Right forelimb (tissue), 1 donor: ENCODE results near the gene PARD3.

ENCODE experiments used
- DNase-seq: peaks from one replicate; pipeline ENCODE4 v3.0.0-alpha.2; 2018

The PARD3 gene

GRCh38 chr10:34323192-34323591 is 491.9 kb downstream of the PARD3 start:
- DNase-seq, result no peak

- DNase-seq, result no peak
Observed at GRCh38 chr10:34320265-34320664, 494.8 kb downstream of the PARD3 start.

DNA sequence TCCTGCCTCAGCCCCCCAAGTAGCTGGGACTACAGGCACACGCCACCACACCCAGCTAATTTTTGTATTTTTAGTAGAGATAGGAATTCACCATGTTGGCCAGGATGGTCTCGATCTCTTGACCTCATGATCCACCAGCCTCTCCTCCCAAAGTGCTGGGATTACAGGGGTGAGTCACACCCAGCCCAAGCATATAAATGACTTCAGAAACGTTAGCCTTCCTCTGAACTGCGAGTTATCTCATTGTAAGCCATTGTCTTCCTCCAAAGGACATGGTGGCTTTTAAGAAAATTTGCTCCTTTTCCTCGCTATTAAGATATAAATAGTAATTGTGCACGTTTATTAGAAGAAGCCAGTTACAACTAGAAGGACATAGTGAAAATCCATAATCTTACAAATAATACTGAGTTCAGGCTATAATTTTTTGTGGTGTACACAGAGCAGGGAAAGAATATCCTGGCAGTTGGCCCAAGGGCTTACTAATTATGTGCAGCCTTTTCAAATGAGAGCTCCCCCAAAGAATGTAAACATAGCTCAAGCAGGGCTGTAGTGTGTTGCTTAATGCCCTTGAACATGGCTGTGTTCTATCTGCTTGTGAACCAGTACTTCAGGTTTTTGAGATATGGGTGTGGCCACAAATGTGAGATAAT is 495.8 kb downstream of the PARD3 start:
- no peak for DNase-seq

GRCh38 chr10:34316154-34316553 is 498.9 kb downstream of the PARD3 start:
- no peak for DNase-seq

DNA sequence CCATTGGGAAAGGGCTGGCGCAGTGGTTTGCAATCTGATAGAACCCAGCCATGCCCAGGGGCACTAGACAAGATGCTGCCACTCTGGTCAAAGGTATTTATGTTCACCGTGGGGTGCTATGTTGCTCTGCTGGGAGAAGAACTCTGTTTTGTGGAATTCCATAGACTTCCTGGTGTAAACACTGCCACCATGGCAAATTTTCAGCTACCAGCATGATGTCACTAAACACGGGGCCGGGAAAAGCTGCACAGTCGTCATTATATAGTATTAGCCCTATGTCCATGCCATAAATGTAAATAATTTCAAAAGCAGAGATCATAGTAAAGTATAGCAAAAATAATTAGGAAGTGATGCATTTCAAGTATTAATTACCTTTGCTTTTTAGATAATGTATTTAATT is 500.6 kb downstream of the PARD3 start:
- no peak for DNase-seq

DNA sequence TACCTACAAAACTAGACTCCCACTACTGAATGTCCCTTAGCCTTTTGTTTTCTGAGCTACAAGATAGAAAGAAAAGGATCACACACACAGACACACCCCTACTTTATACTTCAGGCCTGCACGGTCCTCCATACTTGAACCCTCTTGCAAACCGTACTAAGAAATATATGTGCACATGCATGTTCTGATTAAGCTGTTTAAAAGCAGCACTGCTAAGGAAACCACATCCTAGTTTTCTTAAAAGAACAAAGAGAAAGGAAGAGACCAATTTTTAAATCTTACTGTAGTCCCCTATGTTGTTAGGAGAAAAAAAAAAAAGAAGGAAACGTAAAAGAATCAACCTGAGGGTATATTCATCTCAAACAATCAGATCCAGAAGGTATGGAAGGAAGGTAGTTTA is 501.2 kb downstream of the PARD3 start:
- DNase-seq, result no peak

DNA sequence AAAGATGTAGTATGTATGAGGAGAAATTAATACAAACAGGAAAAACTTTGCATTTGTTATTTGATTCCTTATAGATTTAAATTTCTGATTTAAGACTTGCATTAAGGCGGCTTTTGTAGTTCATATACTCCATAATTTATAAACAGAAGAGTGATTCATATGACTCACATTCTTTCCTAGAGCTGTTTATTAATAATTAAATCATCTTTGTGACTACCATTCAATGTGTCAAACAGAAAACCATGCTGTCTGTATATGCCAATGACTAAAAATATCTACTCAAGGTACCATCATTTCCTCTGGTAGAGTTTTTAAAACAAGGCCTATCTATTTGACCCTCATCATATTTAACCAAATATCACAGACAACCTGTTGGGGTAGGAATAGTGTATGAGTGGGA is 501.7 kb downstream of the PARD3 start:
- no peak for DNase-seq

- DNase-seq, result no peak
Observed at GRCh38 chr10:34311679-34312078, 503.4 kb downstream of the PARD3 start.

DNA sequence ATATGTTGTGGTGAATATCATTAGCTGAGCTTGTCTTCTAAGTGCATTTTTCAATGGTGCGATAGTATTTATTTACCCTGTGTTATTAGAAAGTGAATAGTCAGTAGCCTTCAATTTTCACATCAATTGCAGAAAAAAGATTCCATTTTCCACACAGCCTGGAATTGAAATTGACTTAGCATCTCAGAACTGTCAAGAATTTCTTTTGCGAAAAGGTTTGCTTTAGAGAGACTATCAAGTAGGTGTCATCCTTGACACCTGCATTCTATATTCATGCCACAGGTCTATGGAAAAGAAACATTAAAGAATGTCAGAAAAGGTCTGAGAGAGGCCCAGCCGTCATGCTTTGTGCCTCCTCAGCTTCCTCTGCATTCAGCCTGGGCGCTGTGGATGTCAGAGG is 504.9 kb downstream of the PARD3 start:
- no peak for DNase-seq

- DNase-seq, result no peak
Observed at GRCh38 chr10:34305189-34305588, 509.9 kb downstream of the PARD3 start.

DNA sequence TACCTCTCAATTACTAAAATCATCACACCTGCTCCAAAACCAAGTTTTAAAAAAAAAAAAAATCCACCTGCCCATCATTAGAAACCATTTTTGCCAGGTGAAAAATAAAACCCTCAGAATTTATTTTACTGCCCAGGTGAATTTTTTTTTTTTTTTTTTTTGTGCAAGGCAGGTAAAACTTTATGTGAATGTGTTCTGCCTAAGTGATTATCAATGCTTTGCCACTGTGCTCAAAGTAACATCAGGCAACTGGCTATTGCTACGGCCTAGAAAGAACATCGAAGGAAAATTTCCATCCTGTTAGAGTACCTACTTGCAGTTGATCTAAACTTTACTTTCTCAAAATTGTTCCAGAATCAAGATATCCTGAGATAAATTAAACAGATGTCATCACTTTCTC is 512.1 kb downstream of the PARD3 start:
- DNase-seq, result no peak

GRCh38 chr10:34299105-34299611 is 515.9 kb downstream of the PARD3 start:
- DNase-seq, result no peak

GRCh38 chr10:34298346-34298818 is 516.7 kb downstream of the PARD3 start:
- no peak for DNase-seq

GRCh38 chr10:34297541-34298345 is 517.4 kb downstream of the PARD3 start:
- no peak for DNase-seq

GRCh38 chr10:34295142-34295548 is 520.0 kb downstream of the PARD3 start:
- DNase-seq, result no peak

- DNase-seq, result no peak
Observed at GRCh38 chr10:34294137-34294536, 521.0 kb downstream of the PARD3 start.

DNA sequence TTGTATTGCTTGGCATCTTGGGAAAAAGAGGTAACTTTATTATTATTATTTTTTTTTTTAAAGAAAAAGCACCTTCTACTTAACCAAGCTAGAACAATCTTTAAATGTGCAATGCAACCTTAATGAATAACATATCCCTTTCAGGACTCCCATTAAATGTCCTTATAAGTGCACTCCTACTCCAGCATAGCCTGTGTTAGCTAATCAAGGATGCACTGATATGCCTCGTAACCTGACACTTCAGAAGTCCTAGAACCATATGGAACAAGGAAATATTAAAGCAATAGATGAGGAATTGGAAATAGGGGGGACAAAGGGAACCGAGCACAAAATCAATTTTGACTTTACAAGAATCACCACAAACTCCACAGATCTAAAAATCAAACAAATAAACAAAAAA is 522.4 kb downstream of the PARD3 start:
- no peak for DNase-seq

DNA sequence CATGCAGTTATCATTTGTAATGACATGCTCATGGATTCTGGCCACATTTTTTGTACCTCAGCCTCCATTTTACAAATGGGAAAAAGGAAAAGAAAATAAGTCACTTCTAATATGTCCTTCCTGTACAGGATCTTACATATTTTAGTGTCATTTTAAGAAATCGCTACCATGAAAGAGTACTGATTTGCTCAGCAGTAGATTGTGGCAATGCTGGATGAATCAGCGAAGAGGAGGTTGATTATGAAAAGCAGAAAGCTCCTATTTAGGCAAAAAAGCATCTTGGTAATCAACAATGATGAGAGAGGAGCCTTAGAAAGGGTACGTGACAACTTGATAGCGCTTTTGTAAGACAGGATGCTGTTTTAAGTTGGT is 522.9 kb downstream of the PARD3 start:
- no peak for DNase-seq

DNA sequence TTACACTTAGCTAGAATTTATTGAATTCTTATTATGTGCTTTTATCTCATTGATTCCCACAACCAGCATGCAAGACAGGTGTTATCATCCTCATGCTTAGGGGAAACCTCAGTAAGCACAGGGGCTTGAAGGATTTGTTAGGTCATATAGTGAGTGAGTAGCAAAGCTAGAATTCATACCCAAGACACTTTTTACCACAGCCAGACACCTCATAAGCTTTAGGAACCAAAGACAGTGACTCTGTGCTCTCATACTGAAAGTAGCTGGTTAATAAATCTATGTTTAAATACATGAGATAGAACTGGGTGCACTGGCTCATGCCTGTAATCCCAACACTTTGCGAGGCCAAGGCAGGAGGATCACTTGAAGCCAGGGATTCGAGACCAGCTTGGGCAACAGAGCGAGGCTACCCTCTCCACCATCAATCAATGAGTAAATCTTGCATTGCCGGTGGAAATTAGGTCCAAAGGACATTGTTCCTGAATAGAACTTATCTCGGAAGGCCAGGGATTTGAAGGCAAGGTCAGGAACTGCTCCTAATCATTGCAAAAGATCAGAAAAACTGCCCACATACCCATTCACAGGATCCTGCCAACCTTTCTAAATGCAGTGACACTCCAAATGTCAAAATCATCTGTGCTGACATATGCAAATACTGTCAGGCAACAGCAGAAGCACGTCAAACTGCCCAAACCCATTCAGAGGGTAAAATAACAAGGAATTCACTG is 523.5 kb downstream of the PARD3 start:
- no peak for DNase-seq

DNA sequence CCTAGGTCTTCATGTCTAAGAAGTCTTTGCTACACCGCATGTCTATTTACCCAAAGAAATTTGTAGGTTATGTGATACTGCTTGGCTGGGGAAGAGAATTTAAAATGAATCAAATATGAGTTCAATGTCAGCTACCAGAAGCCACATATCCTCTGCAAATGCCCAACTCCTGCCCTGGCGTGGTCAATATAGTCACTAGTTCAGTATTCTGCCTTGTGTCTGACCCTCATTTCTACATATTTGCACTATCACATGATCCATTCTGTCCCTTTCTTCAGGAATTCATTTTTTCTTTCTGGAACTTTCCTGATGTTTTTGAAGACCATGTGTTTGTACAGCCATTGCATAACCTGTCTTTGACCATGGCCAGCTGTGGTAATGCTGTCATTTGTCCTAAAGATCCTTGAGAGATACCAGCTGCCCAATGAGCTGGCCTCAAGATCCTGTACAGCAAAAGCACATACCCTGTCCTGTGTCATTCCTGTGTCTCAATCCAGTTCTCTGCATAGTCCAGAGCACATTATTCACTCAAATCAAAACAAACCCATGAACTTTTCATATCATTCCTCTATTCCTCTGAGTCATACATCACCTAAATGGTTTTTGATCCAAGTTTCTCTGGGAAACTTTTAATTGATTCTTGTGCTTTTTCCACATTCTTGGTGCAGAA is 524.5 kb downstream of the PARD3 start:
- DNase-seq, result no peak

DNA sequence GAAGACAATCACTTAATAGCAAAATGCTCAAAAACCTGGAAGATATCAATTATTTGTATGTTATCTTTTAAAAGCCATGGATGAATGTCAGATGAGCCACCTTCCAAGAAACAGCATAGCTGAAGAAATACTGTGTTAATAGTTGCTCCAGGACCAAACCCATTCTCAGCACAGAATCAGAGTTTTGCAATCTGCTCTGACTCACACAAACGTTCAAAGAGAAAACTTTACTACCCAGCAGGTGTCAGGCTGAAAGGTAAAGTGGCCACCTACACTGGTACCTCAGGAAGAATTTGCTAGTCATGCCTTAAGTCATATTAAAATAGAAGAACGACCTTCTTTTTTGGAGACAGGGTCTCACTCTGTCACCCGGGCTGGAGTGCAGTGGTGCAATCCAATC is 526.5 kb downstream of the PARD3 start:
- no peak for DNase-seq

DNA sequence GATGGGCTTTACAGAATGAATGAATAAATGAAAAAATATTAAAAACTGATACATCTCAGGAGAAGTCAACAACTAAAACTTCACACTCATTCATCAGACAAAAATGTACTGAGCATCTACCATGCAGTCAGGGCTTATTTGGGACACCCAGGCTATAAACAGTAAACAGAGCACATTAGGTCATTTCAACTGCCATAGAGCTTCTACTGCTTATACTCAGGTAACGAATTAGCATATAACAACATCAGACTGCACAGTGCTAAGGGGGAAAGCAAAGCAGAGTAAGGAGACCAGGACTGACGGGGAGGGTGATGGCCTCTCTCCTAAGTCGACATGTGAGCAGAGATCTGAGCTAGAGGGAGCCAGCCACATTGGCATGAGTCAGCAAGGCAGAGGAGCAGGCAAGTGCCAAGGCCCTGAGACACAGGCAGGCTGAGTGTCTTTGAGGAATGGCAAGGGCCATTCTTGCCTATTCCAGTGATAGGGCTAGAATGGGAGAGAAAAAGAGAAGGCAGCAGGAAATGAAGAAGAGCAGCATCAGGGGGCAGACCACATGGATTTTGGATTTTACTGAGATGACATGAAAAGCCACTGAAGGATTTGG is 528.9 kb downstream of the PARD3 start:
- DNase-seq, result no peak
